ENCODE measurements around the gene GRB2. TPM values are rescaled to one million over a fixed set of nuclear protein-coding genes. Genes with fewer than 3 reads are reported as not detected.

Gene GRB2
- total RNA-seq, 1 donor from 2014 or later, result 65.7 TPM

GRCh38 chr17:75341784-75342486, 63.5 kb downstream of the GRB2 start:
- peaks cover 0 to 4% of the 10 kb centered on the region in 2 donors for H3K4me1 ChIP-seq
- intact Hi-C loops (cut with DNase I), result no loop called here
- no peak overlapping the region for H3K4me3 ChIP-seq
- DNase-seq (ENCODE audit: low spot score in 2 of 2), result no peak
- H3K36me3 ChIP-seq, result no peaks in the 10 kb centered on the region
- no peak overlapping the region for H3K27ac ChIP-seq
- no peaks in the 10 kb centered on the region for H3K27me3 ChIP-seq
- H3K9me3 ChIP-seq, result no peaks in the 10 kb centered on the region
- TF ChIP-seq CTCF (IDR thresholded peaks at IDR 0.05), result no peak

GRCh38 chr17:75340631-75341030, 64.8 kb downstream of the GRB2 start:
- intact Hi-C loops (cut with DNase I), result no loop called here
- no peak for DNase-seq (ENCODE audit: low spot score in 2 of 2)
- no peaks in the 10 kb centered on the region for H3K36me3 ChIP-seq
- no peaks in the 10 kb centered on the region for H3K27me3 ChIP-seq
- TF ChIP-seq CTCF (IDR thresholded peaks at IDR 0.05), result no peak
- H3K27ac ChIP-seq, result no peak overlapping the region
- H3K4me3 ChIP-seq, result no peak overlapping the region
- H3K4me1 ChIP-seq, result peaks cover 0 to 2% of the 10 kb centered on the region in 2 donors
- no peaks in the 10 kb centered on the region for H3K9me3 ChIP-seq

GRCh38 chr17:75339971-75340370, 65.5 kb downstream of the GRB2 start:
- H3K9me3 ChIP-seq, result no peaks in the 10 kb centered on the region
- DNase-seq (ENCODE audit: low spot score in 2 of 2), result no peak
- no peak overlapping the region for H3K27ac ChIP-seq
- intact Hi-C loops (cut with DNase I), result no loop called here
- TF ChIP-seq CTCF (IDR thresholded peaks at IDR 0.05), result no peak
- H3K4me1 ChIP-seq, result peaks cover 0 to 2% of the 10 kb centered on the region in 2 donors
- H3K36me3 ChIP-seq, result no peaks in the 10 kb centered on the region
- H3K27me3 ChIP-seq, result no peaks in the 10 kb centered on the region
- H3K4me3 ChIP-seq, result no peak overlapping the region

GRCh38 chr17:75338335-75338734, 67.1 kb downstream of the GRB2 start:
- peaks cover 0 to 2% of the 10 kb centered on the region in 2 donors for H3K4me1 ChIP-seq
- H3K27me3 ChIP-seq, result no peaks in the 10 kb centered on the region
- no peak for TF ChIP-seq CTCF (IDR thresholded peaks at IDR 0.05)
- DNase-seq (ENCODE audit: low spot score in 2 of 2), result no peak
- no peak overlapping the region for H3K4me3 ChIP-seq
- no peak overlapping the region for H3K27ac ChIP-seq
- H3K36me3 ChIP-seq, result no peaks in the 10 kb centered on the region
- intact Hi-C loops (cut with DNase I), result no loop called here
- H3K9me3 ChIP-seq, result no peaks in the 10 kb centered on the region

- H3K27me3 ChIP-seq, result no peaks in the 10 kb centered on the region
- no peak overlapping the region for H3K4me3 ChIP-seq
- DNase-seq (ENCODE audit: low spot score in 2 of 2), result no peak
- no peaks in the 10 kb centered on the region for H3K9me3 ChIP-seq
- intact Hi-C loops (cut with DNase I), result no loop called here
- peaks cover 0 to 7% of the 10 kb centered on the region in 2 donors for H3K36me3 ChIP-seq
- H3K4me1 ChIP-seq, result no peaks in the 10 kb centered on the region
- H3K27ac ChIP-seq, result no peak overlapping the region
- no peak for TF ChIP-seq CTCF (IDR thresholded peaks at IDR 0.05)
Observed at GRCh38 chr17:75335315-75335714, 70.2 kb downstream of the GRB2 start.

All from ascending aorta (tissue), 2 donors.